ENCODE measurements around the gene GHRHR.

GHRHR gene

DNA sequence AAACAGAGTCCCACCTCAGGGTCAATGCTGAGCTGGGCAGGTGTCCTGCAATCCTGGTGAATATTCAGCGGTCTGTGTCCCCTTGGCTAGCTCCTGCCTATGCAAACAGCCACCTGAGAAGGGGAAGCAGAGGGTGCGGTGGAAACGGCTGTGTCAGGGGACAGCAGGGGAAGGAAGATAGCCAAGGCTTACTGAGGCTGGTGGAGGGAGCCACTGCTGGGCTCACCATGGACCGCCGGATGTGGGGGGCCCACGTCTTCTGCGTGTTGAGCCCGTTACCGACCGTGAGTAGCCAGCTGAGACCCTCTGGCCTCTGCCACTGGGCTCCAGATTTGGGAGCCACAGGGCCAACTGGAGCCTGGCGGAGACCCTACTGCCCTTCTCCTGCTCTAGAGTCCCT, at the start of gene GHRHR:
GHRHR (plus strand) TSS at position 112 of the 400 bp plus-strand sequence; CDS start at position 228, 116 bp downstream.
- no peak for DNase-seq (ENCODE audit: low read depth in 4 of 4, low spot score in 1 of 4)

- DNase-seq (ENCODE audit: low read depth in 4 of 4, low spot score in 1 of 4): no peak
Observed at GRCh38 chr7:30914596-30914995, 49.2 kb upstream of the GHRHR start.

DNA sequence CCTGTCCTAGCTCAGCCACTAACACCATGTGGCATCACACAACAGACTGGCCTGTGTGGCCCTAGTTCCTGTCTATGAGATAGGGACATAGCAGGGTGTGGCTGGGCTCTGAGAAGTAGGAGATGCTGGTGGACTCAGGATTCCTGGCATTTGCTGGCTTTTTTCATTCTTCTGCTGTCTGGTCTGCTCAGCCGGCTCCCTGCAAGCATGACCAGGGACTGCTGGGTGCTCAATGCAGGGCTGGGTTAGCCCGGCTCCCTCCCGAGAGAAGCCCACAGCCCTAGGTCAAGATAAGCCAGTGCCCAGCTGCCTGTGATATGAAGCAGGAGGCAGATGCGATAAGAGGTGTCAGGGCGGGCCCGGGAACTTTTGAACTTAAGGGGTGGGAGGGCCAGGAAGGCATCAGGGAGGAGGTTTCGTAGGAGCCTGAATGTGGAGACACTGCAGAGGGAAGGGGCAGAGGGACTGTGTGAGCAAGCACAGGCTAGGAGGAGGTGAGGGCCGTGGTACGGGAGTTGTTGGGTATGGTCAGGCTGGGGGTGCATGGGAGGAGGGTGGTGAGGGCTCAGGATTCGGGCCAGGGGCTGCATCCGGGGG, 48.6 kb upstream of the GHRHR start:
- no peak for DNase-seq (ENCODE audit: low read depth in 4 of 4, low spot score in 1 of 4)

GRCh38 chr7:30915751-30916150, 48.0 kb upstream of the GHRHR start:
- DNase-seq (ENCODE audit: low read depth in 4 of 4, low spot score in 1 of 4): no peak

DNA sequence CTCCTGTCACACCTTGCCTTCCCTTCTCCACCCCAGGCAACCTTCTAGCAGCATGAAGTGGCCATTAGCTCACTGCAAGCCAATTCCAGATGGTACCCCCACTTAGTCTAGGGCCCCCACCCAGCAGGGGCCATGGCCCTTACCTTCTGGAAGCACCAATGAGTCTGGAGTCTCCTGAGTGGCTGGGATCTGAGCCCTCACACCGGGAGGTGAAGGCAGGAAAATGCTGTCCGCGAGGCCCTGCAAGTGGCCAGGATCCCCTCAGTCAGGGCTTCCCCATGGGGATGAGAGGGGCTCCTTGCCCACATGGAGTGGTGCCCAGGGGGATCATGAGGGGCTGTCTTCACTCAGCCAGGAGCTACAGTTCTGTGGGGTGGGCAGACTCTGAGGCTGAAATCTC, 47.5 kb upstream of the GHRHR start:
- no peak for DNase-seq (ENCODE audit: low read depth in 4 of 4, low spot score in 1 of 4)

- no peak for DNase-seq (ENCODE audit: low read depth in 4 of 4, low spot score in 1 of 4)
Observed at GRCh38 chr7:30916767-30917166, 47.0 kb upstream of the GHRHR start.

- DNase-seq (ENCODE audit: low read depth in 4 of 4, low spot score in 1 of 4): no peak
Observed at GRCh38 chr7:30917216-30917893, 46.4 kb upstream of the GHRHR start.

DNA sequence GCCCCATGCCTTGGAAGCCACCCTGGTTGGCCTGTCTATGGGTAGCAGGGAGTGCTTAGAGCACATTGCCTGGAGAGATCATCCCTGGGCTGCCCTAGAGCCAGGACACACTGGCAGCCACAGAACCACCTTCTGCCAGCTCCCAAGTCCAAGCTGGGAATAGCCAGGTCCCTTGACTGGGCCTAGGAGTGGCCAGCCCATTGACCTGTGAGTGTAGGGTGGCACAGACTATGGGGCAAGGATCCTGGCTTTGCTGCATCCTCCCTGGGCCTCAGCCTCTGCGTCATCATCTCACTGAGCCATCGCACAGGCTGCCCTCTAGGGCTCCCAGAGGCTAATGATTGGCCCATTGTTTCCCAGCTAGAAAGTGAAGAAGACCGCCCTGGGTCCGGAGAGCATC, 45.1 kb upstream of the GHRHR start:
- no peak for DNase-seq (ENCODE audit: low read depth in 4 of 4, low spot score in 1 of 4)

DNA sequence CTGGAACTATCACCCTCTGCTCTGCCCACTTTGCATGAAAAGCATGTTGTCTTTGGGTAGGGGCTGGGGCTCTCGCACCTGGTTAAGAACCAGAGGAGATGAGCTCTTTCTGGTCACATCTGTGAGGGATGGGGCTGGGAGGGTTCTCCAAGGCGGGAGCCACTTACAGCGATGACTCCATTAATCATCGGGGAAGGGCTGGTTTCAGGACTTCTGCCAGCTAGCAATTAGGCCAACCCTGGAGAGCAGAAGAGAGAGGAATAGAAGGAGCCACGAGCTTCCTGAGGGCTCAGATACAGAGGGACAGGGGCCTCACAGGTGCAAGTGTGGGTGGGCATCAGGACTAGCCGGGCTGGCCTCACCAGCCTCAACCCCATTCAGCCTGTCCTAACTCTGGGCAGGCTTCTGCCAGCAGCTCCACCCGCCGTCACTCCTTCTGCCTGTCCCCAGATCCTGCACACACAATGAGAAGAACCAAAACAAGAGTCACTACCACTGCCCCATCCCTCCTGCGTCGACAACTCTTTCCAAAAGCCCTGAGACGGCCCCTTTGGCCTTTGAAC, 43.7 kb upstream of the GHRHR start:
- no peak for DNase-seq (ENCODE audit: low read depth in 4 of 4, low spot score in 1 of 4)

DNA sequence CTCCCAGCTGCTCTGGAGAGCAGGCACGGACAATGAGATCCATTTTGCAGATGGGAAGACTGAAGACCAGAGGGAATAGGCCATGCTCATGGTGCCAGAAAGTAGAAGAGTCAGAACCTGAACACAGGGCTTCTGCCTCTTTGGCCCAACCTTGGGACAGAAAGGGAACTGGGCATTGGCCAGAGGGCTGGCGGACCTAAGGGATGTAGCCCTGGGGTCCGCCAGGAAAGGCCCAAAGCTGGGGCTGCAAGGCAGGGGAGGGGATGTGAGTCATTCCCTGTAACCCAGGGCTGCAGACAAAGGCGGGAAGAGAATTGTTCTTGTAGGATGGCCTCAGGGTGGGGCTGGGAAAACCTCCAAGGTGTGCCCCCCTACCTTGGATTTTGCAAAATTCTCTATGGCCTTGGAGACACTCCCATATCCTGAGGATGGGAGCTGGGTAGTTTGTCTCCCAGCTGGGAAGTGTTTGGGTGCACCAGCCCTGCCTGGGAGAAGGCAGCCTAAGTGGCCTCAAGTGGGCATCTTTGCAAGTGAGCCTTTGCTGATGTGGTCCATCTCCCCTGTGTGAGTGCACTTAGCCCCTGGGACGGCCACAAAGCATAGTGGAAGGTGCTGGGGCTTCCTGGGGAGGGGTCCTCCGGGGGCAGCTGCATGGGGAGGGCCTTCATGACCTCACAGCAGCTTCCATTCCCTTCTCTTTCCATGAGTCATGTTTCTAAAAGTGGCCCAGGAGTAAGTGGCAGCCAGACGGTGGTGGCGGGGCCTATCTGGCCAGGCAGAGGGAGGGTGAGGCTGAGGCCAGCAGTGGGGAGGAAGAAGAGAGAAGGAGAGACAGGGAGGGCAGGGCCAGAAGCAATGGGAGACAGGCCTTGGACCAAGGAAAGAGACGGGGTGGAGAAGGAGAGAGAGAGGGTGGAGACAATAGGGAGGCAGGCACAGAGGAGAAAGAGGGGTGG, 42.9 kb upstream of the GHRHR start:
- DNase-seq (ENCODE audit: low read depth in 4 of 4, low spot score in 1 of 4): no peak

DNA sequence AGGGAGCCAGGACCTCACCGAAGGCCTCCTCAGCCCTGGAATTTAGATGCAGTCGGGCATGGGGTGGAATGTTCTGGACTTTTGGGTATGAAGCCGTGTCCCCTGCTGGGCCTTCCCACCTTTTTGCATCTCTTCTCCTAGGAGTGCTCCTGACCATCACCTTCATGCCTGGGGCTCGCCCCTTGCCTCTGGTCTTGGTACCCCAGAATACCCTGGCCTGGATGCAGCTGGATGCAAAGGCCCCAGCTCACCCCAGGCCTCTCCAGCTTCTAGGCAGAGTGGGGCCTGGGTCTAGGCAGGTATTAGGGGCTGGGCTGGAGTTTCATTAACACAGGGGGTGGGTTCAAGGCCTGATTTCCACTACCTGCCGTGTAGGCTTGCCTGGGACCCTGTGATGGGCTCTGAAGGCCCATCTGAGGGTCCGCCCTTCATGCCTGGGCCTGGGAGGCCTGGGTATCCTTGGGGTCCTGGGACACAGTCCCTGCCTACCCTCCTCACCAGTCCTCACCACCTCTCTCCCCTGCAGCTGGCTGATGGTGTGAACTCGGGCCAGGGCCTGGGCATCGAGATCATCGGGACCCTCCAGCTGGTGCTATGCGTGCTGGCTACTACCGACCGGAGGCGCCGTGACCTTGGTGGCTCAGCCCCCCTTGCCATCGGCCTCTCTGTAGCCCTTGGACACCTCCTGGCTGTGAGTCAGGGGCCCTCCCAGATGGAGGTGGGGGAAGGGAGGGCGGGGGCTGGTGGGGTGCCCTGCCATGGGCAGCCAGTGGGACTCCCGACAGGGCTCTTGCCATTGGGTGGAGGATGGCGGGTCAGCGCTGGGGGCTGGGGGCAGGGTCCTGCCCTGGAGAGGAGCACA, 42.0 kb upstream of the GHRHR start:
- no peak for DNase-seq (ENCODE audit: low read depth in 4 of 4, low spot score in 1 of 4)

GRCh38 chr7:30922596-30922995, 41.2 kb upstream of the GHRHR start:
- no peak for DNase-seq (ENCODE audit: low read depth in 4 of 4, low spot score in 1 of 4)

- no peak for DNase-seq (ENCODE audit: low read depth in 4 of 4, low spot score in 1 of 4)
Observed at GRCh38 chr7:30923009-30923773, 40.6 kb upstream of the GHRHR start.

GRCh38 chr7:30923774-30924413, 39.9 kb upstream of the GHRHR start:
- DNase-seq (ENCODE audit: low read depth in 4 of 4, low spot score in 1 of 4): no peak

GRCh38 chr7:30924624-30925023, 39.1 kb upstream of the GHRHR start:
- DNase-seq (ENCODE audit: low read depth in 4 of 4, low spot score in 1 of 4): no peak

DNA sequence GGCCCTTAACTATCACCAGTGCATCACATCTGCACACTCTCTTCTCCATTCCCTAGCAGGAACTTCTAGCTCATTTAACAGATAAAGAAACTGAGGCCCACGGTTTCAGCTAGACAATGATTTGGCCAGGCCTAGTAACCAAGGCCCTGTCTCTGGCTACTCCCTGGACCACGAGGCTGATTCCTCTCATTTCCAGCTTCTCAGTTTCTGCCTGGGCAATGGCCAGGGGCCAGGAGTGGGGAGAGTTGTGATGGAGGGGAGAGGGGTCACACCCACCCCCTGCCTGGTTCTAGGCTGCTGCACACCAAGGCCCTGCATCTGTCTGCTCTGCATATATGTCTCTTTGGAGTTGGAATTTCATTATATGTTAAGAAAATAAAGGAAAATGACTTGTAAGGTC, 38.6 kb upstream of the GHRHR start:
- no peak for DNase-seq (ENCODE audit: low read depth in 4 of 4, low spot score in 1 of 4)

DNA sequence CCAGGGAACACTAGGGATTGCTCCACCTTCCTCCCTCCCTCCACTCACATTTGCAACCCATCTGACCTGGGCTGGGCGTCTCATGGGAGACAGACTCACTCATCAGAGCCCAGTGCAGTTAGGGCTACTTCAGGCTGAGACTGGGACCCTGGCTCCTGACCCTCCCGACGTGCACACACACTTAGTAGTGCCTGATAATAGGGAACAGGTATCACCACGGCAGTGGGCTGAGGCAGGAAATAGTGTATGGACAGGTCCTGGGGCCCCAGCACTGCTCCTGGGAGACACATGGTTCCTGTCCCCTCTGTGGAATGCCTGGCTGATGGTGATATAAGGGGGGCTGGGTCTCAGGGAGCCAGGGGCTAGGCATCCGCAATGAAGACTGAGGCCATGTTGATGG, 37.8 kb upstream of the GHRHR start:
- no peak for DNase-seq (ENCODE audit: low read depth in 4 of 4, low spot score in 1 of 4)

DNA sequence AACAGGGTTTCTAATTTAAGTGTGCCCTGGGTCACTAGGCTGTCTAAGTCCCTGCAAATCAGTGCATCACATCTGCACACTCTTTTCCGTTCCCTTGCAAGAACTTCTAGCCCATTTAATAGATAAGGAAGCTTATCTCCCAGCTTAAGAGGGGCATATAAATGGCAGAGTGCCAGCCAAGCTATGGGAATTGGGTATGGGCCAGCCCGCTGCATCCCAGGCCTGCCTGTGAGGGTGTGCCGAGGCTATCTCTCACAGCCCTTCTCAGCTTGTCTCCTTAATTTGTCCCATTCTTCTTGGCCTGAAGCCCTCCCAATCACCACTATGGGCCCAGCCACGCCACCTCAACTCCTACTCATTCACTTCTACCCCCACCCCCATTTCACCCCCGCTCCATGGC, 37.4 kb upstream of the GHRHR start:
- DNase-seq (ENCODE audit: low read depth in 4 of 4, low spot score in 1 of 4): no peak

GRCh38 chr7:30927040-30927439, 36.7 kb upstream of the GHRHR start:
- no peak for DNase-seq (ENCODE audit: low read depth in 4 of 4, low spot score in 1 of 4)

DNA sequence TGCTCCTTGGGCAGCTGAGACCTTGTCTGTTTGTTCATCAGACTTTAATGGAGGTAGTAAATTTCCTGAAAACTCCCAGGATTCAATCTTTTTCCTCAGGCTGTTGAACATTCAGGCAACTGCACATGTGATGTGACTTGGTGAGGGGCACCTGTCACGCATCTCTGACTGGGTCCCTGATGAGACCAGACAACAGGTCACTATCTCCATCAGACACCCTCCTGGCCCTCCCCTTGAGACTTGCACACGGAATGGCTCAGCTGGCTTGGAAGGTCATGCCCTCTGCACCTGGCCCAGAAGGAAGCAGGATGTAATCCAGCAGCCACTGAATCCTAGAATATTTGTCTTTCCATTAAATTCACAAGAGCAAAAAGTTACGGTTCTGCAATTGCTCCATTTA, 36.2 kb upstream of the GHRHR start:
- DNase-seq (ENCODE audit: low read depth in 4 of 4, low spot score in 1 of 4): no peak

All from stimulated activated CD4-positive, alpha-beta T cell treated with anti-CD3 and anti-CD28 coated beads, Interleukin-1b, Interleukin-23, amount 100 ng/mL, for 24 hours (primary cell).